Measurements from ENCODE around the gene SPDYC.

SPDYC gene

DNA sequence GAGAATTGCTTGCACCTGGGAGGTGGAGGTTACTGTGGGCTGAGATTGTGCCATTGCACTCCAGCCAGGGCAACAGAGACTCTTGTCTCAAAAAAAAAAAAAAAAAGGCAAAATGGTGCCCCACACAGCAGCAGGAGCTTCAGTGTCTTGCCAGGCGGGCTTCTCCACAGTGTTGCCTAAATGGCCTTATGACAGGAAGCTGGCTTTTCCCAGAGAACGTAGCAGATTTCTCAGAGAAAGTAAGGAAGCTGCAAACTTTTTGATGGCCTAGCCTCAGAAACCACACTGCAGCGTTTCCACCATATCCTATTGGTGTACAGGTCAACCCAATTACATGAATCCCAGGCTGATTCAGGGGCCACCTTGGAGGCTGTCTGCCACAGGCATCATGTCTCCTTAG lies 12.7 kb upstream of the SPDYC start:
- in situ Hi-C loops (cut with MboI; ENCODE audit: low pct_unique_long_range_greater_than_20kb, low sequenced_read_pairs, unreplicated experiment): no loop called here
- no peak for TF ChIP-seq CTCF (IDR thresholded peaks at IDR 0.05; ENCODE audit: extremely low read depth, insufficient read depth, missing control alignments)
- DNase-seq (ENCODE audit: low spot score): no peak

- no peak for TF ChIP-seq CTCF (IDR thresholded peaks at IDR 0.05; ENCODE audit: extremely low read depth, insufficient read depth, missing control alignments)
- peak; percentile 58 for DNase-seq (ENCODE audit: low spot score)
- in situ Hi-C loops (cut with MboI; ENCODE audit: low pct_unique_long_range_greater_than_20kb, low sequenced_read_pairs, unreplicated experiment): no loop called here
Observed at GRCh38 chr11:65159012-65159411, 11.0 kb upstream of the SPDYC start.

DNA sequence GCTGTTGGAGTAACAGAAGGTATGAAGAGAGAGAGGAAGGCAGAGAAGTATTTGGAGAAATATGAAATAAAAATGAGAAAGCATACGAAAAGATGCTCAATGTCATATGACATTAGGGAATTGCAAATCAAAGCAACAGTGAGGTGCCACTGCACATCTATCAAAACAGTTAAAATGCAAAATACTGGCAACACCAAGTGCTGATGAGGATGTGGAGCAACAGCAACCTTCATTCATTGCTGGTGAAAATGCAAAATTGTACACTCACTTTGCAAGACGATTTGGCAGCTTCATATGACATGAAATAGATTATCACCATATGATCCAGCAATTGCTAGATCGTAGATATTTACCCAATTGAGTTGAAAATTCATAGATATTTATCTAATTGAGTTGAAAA lies 9.4 kb upstream of the SPDYC start:
- DNase-seq (ENCODE audit: low spot score): no peak
- in situ Hi-C loops (cut with MboI; ENCODE audit: low pct_unique_long_range_greater_than_20kb, low sequenced_read_pairs, unreplicated experiment): no loop called here
- TF ChIP-seq CTCF (IDR thresholded peaks at IDR 0.05; ENCODE audit: extremely low read depth, insufficient read depth, missing control alignments): no peak

- in situ Hi-C loops (cut with MboI; ENCODE audit: low pct_unique_long_range_greater_than_20kb, low sequenced_read_pairs, unreplicated experiment): no loop called here
- no peak for TF ChIP-seq CTCF (IDR thresholded peaks at IDR 0.05; ENCODE audit: extremely low read depth, insufficient read depth, missing control alignments)
- DNase-seq (ENCODE audit: low spot score): no peak
Observed at GRCh38 chr11:65163684-65164083, 6.3 kb upstream of the SPDYC start.

DNA sequence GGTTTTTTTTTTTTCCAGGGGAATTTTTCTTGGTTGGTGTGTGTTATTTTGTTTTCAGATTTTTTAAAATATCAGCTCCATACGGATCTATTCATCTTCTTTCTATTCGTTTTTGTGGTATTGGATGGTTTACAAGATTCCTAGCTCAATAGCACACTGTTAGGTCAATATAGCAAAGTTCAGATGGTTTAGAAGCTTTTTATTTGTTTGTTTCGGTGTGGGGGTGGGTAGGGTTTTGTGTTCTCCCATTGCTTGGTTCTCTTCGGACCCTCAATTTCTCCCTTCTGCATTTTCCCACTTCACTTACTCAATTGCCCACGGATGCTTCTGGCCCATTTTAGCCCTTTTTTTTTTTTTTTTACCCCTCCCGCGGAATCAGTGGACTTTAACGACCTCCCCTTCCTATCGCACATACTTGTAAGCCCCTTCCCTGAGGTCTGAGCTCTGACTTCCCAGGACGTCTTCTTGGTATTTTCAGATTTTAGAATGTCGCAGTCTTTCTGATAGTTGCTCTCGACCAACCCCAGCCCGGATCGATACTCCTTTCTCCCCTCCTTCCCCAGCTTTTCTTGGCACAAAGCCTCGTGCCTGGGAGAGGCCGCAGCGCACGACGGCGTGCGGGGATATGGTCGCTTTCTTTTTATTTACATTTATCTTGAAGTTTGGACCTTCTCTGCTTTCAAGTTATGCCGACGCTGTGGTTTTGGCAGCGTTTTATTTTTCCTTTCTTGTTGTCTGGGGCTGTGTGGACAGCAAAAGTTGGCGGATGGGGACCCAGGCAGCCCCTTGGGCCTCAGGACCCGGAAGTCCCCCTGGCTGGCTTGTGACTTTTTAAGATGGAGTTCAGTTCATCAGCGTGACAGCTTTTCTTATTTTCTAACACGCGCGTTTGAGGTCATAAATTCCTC lies 4.4 kb upstream of the SPDYC start:
- no peak for TF ChIP-seq CTCF (IDR thresholded peaks at IDR 0.05; ENCODE audit: extremely low read depth, insufficient read depth, missing control alignments)
- DNase-seq (ENCODE audit: low spot score): no peak
- in situ Hi-C loops (cut with MboI; ENCODE audit: low pct_unique_long_range_greater_than_20kb, low sequenced_read_pairs, unreplicated experiment): no loop called here

- TF ChIP-seq CTCF (IDR thresholded peaks at IDR 0.05; ENCODE audit: extremely low read depth, insufficient read depth, missing control alignments): no peak
- in situ Hi-C loops (cut with MboI; ENCODE audit: low pct_unique_long_range_greater_than_20kb, low sequenced_read_pairs, unreplicated experiment): no loop called here
- DNase-seq (ENCODE audit: low spot score): no peak
Observed at GRCh38 chr11:65166893-65167292, 3.1 kb upstream of the SPDYC start.
